Measurements from ENCODE around the gene SLAMF6.
"Not testable (repeated sequence)": the region's sequence is repeated elsewhere in the genome, so short reads cannot be mapped to it uniquely, and the experiment has no call there.

Gene SLAMF6

GRCh38 chr1:160541622-160542302 is 18.7 kb upstream of the SLAMF6 start:
- no peak for DNase-seq

- DNase-seq = no peak
Measured at GRCh38 chr1:160540859-160541233, 17.8 kb upstream of the SLAMF6 start.

DNA sequence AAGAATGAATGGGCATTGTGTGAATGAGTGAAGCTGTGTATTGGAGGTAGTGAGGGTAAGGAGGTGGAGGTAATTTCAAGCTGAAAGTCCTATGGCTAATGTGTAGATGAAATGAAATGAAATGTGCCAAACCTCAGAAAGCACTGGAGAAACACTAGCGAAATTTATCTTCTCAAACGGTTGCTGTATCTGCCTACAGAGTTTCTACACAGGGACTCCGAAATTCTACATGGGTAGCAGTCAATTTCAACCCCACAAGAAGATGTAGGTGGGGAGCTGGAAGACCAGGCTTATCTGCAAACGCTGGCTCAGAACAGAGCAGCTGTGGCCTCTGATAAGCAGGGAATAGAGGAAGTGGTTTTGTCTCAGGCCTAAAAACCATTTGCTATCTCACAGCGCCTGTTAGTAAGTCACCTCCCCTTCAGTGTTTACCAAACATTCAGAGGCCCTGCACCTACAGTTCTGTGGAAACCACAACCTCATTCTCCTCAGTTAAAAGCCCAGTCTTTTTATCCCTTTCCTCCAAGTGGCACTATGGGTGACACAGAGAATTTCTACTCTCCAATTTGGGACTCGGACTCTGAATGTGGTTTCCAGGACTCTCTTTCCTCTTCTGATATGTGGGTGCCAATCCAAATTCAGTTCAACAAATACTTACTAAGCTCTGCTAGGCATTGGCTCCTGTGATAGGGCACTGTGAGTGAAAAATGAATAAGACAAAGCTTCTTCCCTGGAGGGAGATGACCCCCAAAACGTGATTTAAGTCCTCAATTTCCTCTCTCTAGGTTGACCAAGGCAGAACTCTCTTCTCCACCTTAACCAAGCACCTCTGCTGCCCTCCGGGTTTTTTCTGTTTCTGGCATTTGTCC is 17.2 kb upstream of the SLAMF6 start:
- DNase-seq = peak; percentile 77

DNA sequence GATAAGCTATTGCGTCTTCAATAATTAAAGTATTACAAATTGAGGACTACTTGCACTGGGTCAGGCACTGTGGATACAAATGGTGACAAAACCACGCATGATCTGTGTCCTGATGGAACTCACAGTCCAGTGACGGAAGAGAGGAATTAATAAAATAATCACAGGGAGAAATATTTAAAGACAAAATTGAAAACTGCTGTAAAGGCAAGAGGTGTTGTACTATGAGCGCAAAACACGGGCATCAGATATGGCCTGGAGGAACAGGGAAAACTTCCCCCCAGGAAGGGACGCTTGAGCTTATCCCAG is 16.6 kb upstream of the SLAMF6 start:
- no peak for DNase-seq

- no peak for DNase-seq
Measured at GRCh38 chr1:160538985-160539651, 16.1 kb upstream of the SLAMF6 start.

- DNase-seq = no peak
Measured at GRCh38 chr1:160537714-160538665, 14.9 kb upstream of the SLAMF6 start.

GRCh38 chr1:160534823-160535605 is 12.0 kb upstream of the SLAMF6 start:
- no peak for DNase-seq

DNA sequence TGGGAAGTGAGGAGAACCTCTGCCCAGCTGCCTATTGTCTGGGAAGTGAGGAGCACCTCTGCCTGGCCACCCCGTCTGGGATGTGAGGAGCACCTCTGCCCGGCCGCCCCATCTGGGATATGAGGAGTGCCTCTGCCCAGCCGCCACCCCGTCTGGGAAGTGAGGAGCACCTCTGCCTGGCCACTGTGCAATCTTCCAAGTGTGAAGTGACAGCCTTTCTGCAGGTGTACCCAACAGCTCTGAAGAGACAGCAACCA is 9.4 kb upstream of the SLAMF6 start:
- DNase-seq = not testable (repeated sequence)

- not testable (repeated sequence) for DNase-seq
Measured at GRCh38 chr1:160531809-160532556, 8.9 kb upstream of the SLAMF6 start.

DNA sequence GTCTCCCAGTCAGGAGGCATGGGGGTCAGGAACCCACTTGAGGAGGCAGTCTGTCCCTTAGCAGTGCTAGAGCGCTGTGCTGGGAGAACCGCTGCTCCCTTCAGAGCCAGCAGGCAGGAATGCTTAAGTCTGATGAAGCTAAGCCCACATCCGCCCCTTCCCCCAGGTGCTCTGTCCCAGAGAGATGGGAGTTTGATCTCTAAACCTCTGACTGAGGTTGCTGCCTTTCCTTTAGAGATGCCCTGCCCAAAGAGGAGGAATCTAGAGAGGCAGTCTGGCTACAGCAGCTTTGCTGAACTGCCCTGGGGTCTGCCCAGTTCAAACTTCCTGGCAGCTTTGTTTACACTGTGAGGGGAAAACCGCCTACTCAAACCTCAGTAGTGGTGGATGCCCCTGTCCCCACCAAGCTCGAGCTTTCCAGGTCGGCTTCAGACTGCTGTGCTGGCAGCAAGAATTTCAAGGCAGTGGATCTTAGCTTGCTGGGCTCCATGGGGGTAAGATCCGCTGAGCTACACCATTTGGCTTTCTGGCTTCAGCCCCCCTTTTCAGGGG is 6.4 kb upstream of the SLAMF6 start:
- not testable (repeated sequence) for DNase-seq

DNA sequence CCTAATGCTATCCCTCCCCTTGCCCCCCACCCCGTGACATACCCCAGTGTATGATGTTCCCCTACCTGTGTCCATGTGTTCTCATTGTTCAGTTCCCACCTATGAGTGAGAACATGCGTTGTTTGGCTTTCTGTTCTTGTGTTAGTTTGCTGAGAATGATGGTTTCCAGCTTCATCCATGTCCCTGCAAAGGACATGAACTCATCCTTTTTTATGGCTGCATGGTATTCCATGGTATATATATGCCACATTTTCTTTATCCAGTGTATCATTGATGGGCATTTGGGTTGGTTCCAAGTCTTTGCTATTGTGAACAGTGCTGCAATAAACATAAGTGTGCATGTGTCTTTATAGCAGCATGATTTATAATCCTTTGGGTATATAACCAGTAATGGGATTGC is 734 bp upstream of the SLAMF6 start:
- not testable (repeated sequence) for DNase-seq

DNA sequence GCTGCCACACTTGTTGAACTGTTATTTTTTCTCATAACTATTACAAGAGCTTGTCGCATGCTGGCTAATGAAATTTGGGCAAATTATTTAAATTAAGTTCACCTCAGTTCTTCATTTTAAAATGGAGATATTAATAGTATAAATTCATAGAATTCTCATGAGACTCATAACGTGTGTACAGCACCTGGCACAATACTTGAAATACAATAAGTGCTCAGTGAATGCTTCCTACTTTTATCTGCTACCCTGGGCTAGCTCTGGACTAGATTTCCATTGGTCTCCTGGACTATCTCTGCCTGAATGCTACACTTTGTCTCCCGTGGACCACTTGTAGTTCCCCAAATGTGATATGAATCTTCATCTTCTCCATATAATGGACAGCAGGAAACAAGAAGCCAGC is 919 bp downstream of the SLAMF6 start:
- DNase-seq = no peak

DNA sequence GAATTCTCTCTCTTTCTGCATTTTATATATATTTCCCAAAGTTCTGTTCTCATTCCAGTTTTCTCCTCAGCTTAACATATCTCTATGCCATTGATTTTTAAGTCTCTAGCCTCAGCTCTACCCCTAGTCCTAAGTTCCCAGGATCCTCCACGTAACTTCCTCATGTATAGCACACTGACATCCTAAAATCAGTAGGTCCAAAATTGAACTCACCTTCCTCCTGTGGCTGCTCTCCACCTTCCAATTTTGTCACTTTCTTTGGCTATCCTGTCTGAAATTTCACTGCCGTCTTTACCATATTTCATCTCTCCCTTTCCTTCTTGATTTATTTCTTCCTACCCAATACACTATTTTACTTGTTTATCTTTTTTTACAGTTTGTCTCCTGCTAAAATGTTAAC is 1.5 kb downstream of the SLAMF6 start:
- no peak for DNase-seq

DNA sequence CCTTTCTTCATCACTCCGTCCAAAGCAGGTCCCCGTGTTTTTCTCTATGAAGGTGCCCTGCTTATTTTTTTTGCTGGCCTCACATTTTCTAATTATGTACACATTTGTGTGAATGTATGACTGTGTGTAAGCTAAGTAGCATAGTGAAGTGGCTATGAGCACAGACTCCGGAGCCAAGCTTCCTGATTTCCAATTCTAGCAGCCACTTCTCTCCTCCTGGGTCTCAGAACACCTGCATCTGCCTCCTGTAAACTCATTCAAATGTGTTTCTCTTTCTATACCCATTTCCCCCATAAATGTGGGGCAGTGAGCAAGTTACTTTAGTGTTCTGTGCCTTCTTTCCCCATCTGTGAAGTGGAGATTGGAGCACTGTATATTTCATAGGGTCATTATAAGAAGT is 2.1 kb downstream of the SLAMF6 start:
- DNase-seq = peak; percentile 21

DNA sequence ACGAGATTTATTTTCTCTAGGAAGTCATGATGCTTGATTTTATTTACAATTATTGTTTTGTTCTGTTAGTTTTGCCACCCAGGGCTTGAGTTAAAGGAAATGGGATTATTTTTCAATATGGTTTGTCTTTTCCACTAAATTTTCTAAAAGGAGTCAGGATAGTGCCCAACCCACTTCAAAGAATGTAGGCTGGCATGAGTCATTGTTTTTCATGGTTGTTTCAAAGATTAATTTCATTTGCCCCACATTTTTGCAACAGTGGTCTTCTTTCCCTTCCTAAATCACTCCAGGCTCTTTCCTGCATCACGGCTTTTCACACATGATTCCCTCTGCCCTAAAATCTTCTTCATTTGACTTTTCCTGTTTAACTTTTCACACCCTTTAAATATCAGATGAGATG is 2.5 kb downstream of the SLAMF6 start:
- DNase-seq = no peak

GRCh38 chr1:160519642-160520435 is 3.2 kb downstream of the SLAMF6 start:
- peak; percentile 66 for DNase-seq

- not testable (repeated sequence) for DNase-seq
Measured at GRCh38 chr1:160517519-160517918, 5.5 kb downstream of the SLAMF6 start.

DNA sequence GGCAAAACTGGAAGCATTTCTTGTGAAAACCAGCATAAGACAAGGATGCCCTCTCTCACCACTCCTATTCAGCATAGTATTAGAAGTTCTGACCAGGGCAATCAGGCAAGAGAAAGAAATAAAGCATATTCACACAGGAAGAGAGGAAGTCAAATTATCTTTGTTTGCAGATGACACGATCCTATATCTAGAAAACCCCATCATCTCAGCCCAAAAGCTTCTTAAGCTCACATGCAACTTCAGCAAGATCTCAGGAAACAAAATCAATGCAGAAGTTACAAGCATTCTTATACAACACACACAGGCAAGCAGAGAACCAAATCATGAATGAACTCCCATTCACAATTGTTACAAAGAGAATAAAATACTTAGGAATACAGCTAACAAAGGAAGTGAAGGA is 7.1 kb downstream of the SLAMF6 start:
- not testable (repeated sequence) for DNase-seq

DNA sequence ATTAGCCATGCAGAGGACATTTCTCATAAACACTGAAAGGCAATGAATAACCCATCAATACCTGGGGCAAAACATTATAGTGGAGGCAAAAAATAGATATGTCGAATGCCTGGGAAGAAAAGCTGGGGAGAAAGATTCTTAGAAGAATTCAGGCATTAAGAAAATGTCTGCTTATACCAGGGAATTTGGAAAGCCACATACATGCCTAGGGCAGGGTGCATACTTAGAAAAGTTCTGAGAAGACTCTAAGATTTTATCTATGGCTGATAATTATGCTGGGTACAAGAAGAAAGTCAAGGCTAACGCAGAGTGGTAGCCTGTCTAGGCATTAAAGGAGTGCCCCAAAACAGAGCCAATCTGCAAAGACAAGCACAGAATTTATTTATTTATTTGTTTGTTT is 18.4 kb downstream of the SLAMF6 start:
- no peak for DNase-seq

DNA sequence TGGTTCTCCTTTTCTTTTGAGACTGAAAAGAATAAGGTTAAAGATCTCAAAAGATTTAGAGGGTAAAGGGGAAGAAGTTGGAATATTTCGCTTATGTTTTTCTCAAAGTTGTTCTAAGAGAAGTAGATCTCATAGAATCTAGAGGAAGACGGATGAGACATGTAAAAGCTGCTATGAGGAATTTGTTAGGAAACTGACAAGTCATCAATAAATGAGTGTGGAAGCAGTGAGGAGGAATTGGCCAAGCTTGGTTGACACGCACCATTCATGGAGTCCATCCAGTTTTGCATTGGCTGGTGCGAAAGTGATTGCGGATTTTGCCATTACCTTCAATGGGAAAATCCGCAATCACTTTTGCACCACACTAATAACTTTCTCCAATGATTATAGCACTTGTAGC is 20.0 kb downstream of the SLAMF6 start:
- no peak for DNase-seq
